ENCODE measurements around the gene FAM168B.

Gene FAM168B

GRCh38 chr2:131016826-131017741 is 76.2 kb downstream of the FAM168B start:
- DNase-seq: no peak

GRCh38 chr2:131015764-131016163 is 77.5 kb downstream of the FAM168B start:
- DNase-seq: no peak

DNA sequence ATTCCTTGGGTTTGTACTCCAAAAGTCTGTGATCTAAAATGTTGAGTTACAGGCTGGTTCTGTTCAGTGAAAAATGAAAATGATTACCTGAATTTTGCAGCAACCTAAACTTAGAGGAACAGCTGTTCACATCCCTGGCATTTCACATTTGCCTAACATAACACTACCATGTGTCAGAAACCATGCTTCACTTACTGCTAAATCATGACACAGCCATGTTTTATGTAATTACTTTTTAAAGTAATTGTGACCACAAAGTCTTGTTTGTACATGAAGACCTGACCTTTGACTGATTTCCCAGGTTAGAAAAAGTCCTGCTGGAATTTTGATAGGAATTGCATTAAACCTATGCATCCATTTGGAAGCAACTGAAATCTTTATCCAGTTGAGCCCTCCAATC is 79.1 kb downstream of the FAM168B start:
- DNase-seq: no peak

GRCh38 chr2:131011486-131011885 is 81.8 kb downstream of the FAM168B start:
- DNase-seq: no peak

DNA sequence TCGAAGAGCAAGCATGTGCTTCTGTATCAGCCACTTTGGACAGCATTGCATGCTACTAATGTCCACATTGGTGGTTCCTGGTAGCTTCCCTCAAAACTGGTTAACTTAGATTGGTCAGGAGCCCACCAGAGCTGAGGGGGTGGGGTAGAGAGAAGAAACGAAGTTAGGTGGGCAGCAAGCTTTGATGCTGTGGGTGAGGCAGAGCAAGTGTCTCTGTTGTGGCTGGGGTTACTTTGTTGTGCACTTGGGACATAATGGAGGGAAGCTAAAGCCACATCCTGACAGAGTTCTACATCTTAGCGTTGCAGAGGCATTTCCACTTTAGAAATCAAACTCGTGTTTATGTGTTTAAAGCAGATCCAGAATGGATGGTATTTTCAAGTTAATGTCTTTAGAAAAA is 82.7 kb downstream of the FAM168B start:
- DNase-seq: no peak

- no peak for DNase-seq
These were observed 83.4 kb downstream of the FAM168B start for GRCh38 chr2:131009713-131010475.

GRCh38 chr2:131008967-131009366 is 84.3 kb downstream of the FAM168B start:
- DNase-seq: no peak

DNA sequence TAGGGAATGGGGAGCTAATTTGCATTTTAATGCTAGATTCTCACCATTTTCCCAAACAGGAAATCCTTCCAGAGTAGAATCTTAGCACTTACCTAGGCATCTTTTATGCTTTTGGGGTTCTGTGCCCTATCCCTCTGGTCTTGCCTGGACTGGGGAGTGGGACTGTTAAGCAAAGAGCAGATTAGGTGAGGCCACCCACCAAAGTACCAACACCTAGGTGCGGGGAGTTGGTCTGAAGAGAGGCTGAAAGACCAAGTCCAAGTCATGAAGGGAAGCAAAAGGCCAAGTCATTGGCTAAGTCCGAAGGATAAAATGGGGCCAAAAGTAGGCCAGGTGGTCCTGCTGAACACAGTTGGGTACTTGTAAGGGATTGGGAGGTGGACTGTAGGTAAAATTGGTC is 86.7 kb downstream of the FAM168B start:
- DNase-seq: no peak

- DNase-seq: no peak
These were observed 87.9 kb downstream of the FAM168B start for GRCh38 chr2:131005216-131005935.

DNA sequence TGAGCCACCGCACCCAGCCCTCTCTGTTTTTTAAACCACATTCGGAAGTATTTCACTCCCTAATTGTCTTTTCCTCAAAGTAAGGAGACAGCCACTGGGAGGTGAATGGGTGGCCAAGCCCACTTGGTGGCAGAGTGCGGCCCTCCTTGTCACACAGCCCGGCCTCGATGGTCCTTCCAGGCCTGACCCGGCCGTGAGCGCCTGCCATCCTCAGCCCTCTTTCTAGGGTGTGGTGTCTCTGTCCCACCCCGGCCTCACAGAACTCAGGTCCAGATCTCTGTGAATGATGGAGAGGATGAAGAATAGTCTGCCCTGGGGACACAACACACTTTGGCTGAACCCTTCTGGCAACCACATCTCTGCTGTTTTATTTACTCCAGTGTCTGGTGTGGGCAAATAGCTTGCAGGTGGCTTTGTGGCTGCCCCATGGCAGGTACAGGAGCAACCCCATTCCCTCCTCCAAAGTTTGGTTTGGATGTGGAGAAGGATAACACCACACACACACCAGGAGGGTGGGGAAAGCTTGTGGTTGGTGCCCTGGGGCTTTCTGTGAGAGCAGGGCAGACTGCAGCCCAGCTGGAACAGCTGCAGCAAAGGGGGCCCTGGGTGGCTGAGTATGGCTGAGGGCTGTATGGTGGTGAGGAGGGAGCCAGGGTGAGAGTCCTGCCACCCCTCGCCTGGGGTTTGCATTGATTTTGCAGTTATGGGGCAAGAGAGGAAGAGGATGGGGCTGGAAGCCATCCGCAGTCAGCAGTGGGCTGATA is 88.6 kb downstream of the FAM168B start:
- DNase-seq: no peak

GRCh38 chr2:130998561-130998960 is 94.7 kb downstream of the FAM168B start:
- no peak for DNase-seq

All from activated CD4-positive, alpha-beta T cell treated with anti-CD3 and anti-CD28 coated beads for 1 hour (primary cell).